Activated T-cell treated with anti-CD3 and anti-CD28 coated beads, Interleukin-2, amount 50 U/mL, for 1 hour (primary cell): ENCODE results near the gene SRGN.

ENCODE experiments used
- DNase-seq: peaks from one replicate; pipeline ENCODE4 v3.0.0-alpha.2; 2020

Gene SRGN

GRCh38 chr10:69061305-69062161 is 26.4 kb upstream of the SRGN start:
- peak; percentile 48 for DNase-seq

GRCh38 chr10:69062901-69063300 is 25.0 kb upstream of the SRGN start:
- no peak for DNase-seq

GRCh38 chr10:69064762-69065328 is 23.1 kb upstream of the SRGN start:
- DNase-seq, result no peak

GRCh38 chr10:69065406-69066361 is 22.2 kb upstream of the SRGN start:
- no peak for DNase-seq

GRCh38 chr10:69067189-69067588 is 20.7 kb upstream of the SRGN start:
- no peak for DNase-seq

GRCh38 chr10:69068549-69068948 is 19.4 kb upstream of the SRGN start:
- DNase-seq, result no peak

- DNase-seq, result no peak
Observed at GRCh38 chr10:69069090-69070042, 18.5 kb upstream of the SRGN start.

GRCh38 chr10:69070951-69071350 is 17.0 kb upstream of the SRGN start:
- no peak for DNase-seq

GRCh38 chr10:69071610-69072009 is 16.3 kb upstream of the SRGN start:
- no peak for DNase-seq

GRCh38 chr10:69073026-69073425 is 14.9 kb upstream of the SRGN start:
- no peak for DNase-seq

- no peak for DNase-seq
Observed at GRCh38 chr10:69073736-69074364, 14.1 kb upstream of the SRGN start.

GRCh38 chr10:69074532-69074931 is 13.4 kb upstream of the SRGN start:
- DNase-seq, result no peak

GRCh38 chr10:69075431-69075830 is 12.5 kb upstream of the SRGN start:
- no peak for DNase-seq

GRCh38 chr10:69078311-69078710 is 9.6 kb upstream of the SRGN start:
- DNase-seq, result no peak

- no peak for DNase-seq
Observed at GRCh38 chr10:69080226-69080625, 7.7 kb upstream of the SRGN start.

- DNase-seq, result no peak
Observed at GRCh38 chr10:69086001-69086509, 1.8 kb upstream of the SRGN start.

- no peak for DNase-seq
Observed at GRCh38 chr10:69088471-69088769, 517 bp downstream of the SRGN start.

GRCh38 chr10:69088801-69089501 is 1.0 kb downstream of the SRGN start:
- no peak for DNase-seq

GRCh38 chr10:69089638-69090599 is 2.0 kb downstream of the SRGN start:
- DNase-seq, result peak; percentile 69

GRCh38 chr10:69090685-69091084 is 2.8 kb downstream of the SRGN start:
- DNase-seq, result no peak
